Left lung (tissue), 10 donors: ENCODE data around the gene RAB3GAP1. TPM values are rescaled to one million over a fixed set of nuclear protein-coding genes. Genes with fewer than 3 reads are reported as not detected.
"Not testable (repeated sequence)": the region's sequence is repeated elsewhere in the genome, so short reads cannot be mapped to it uniquely, and the experiment has no call there.

Source experiments
- ATAC-seq: fragments of 200-7000 bp; cut with Tn5 transposase; one replicate; pipeline ENCODE4 v1.9.1; 2020; ENCODE audit warnings: moderate library complexity
- DNase-seq, 4 donors: peaks; one replicate each; pipeline ENCODE4 v3.0.0-alpha.2; 2013 to 2020
- H3K27ac ChIP-seq, 2 donors: fragments of 200-600 bp; sonication (generic) in 1 of 2; one replicate each; pipeline versions ENCODE4 v1.5.0 to v1.8.0; 2020 to 2021
- H3K27me3 ChIP-seq, 2 donors: fragments of 200-600 bp; sonication (generic) in 1 of 2; one replicate each; pipeline versions ENCODE4 v1.5.0 to v1.8.0; 2020 to 2021
- H3K36me3 ChIP-seq, 2 donors: fragments of 200-600 bp; sonication (generic) in 1 of 2; one replicate each; pipeline versions ENCODE4 v1.5.0 to v1.8.0; 2020 to 2021
- H3K4me1 ChIP-seq, 2 donors: fragments of 200-600 bp; one replicate each; pipeline ENCODE4 v1.8.0; 2021
- H3K4me3 ChIP-seq, 2 donors: fragments of 200-600 bp; sonication (generic) in 1 of 2; one replicate each; pipeline versions ENCODE4 v1.5.0 to v1.8.0; 2020 to 2021; ENCODE audit warnings: mild to moderate bottlenecking in 1 of 2
- H3K9me3 ChIP-seq, 2 donors: fragments of 200-600 bp; sonication (generic) in 1 of 2; one replicate each; pipeline versions ENCODE4 v1.5.0 to v1.8.0; 2020 to 2021
- CTCF ChIP-seq, 2 donors: fragments of 200-600 bp; sonication (generic) in 1 of 2; IDR thresholded peaks; one replicate each; pipeline versions ENCODE4 v1.5.0 to v1.8.0; 2021; ENCODE audit warnings: antibody characterized with exemption in 2 of 2
- intact Hi-C, 2 donors: fragments of 100-400 bp; cut with DNase I; formaldehyde crosslinking; loops; one replicate each; pipeline versions ENCODE4 v1.11.2 to v1.14.2; 2022
- polyA plus RNA-seq, 6 donors: library from polyadenylated mRNA; unstranded; fragments of 120-200 nt; gene quantifications; one replicate each; pipeline ENCODE4 v1.2.1, GENCODE V29; 2013; ENCODE audit not compliant: insufficient read length in 6 of 6
- total RNA-seq, 2 donors: library from RNA; stranded (reverse); fragmentation: NEBNext Ultra II Directional; extraction: Animal tissue kit (Norgen Biotek cat#: 25700); gene quantifications; one replicate each; pipeline ENCODE4 v1.2.1, GENCODE V29; 2021
- donor health status: DM: no; HTN: yes; CAD: no.
- donor health status: DM: no; HTN: no; CAD: no.

The RAB3GAP1 gene
- total and polyA plus RNA-seq, 8 donors = 40.2 to 68.1 (median 59.7) TPM

GRCh38 chr2:135078417-135078816 is 26.3 kb downstream of the RAB3GAP1 start:
- ATAC-seq (no peak), DNase-seq (no peak)
- TF ChIP-seq CTCF (IDR thresholded peaks at IDR 0.05) = no peak
- peaks cover 0 to 18% of the 10 kb centered on the region in 2 donors for H3K36me3 ChIP-seq
- no peaks in the 10 kb centered on the region for H3K27me3 ChIP-seq
- H3K27ac ChIP-seq = no peak overlapping the region
- H3K9me3 ChIP-seq = peaks cover 0 to 2% of the 10 kb centered on the region in 2 donors
- H3K4me3 ChIP-seq = no peak overlapping the region
- intact Hi-C loops = no loop called here
- no peaks in the 10 kb centered on the region for H3K4me1 ChIP-seq

GRCh38 chr2:135086222-135086621 is 34.1 kb downstream of the RAB3GAP1 start:
- TF ChIP-seq CTCF (IDR thresholded peaks at IDR 0.05) = no peak
- intact Hi-C loops = no loop called here
- Histone ChIP-seq H3K4me3 (no peak overlapping the region), H3K9me3 (peaks cover 0 to 6% of the 10 kb centered on the region in 2 donors), H3K27ac (no peak overlapping the region), H3K36me3 (peaks cover 0 to 12% of the 10 kb centered on the region in 2 donors), H3K27me3 (no peaks in the 10 kb centered on the region), H3K4me1 (no peaks in the 10 kb centered on the region)
- ATAC-seq (no peak), DNase-seq (no peak)

- intact Hi-C loops, ATAC-seq, H3K4me1 ChIP-seq, H3K4me3 ChIP-seq, DNase-seq, H3K27me3 ChIP-seq, H3K9me3 ChIP-seq, H3K27ac ChIP-seq: not testable (repeated sequence)
- peaks cover 0 to 18% of the 10 kb centered on the region in 2 donors for H3K36me3 ChIP-seq
Observed at GRCh38 chr2:135089597-135089996, 37.5 kb downstream of the RAB3GAP1 start.

GRCh38 chr2:135091681-135092080 is 39.6 kb downstream of the RAB3GAP1 start:
- Histone ChIP-seq H3K27ac (no peak overlapping the region), H3K4me3 (no peak overlapping the region), H3K27me3 (no peaks in the 10 kb centered on the region), H3K9me3 (peaks cover 0 to 6% of the 10 kb centered on the region in 2 donors), H3K36me3 (peaks cover 0 to 31% of the 10 kb centered on the region in 2 donors), H3K4me1 (no peaks in the 10 kb centered on the region)
- intact Hi-C loops = no loop called here
- DNase-seq (no peak), ATAC-seq (no peak)
- no peak for TF ChIP-seq CTCF (IDR thresholded peaks at IDR 0.05)

GRCh38 chr2:135093193-135093592 is 41.1 kb downstream of the RAB3GAP1 start:
- no peaks in the 10 kb centered on the region for H3K27me3 ChIP-seq
- no peaks in the 10 kb centered on the region for H3K4me1 ChIP-seq
- DNase-seq (no peak), ATAC-seq (no peak)
- H3K9me3 ChIP-seq = peaks cover 0 to 6% of the 10 kb centered on the region in 2 donors
- intact Hi-C loops = no loop called here
- H3K36me3 ChIP-seq = peaks cover 0 to 31% of the 10 kb centered on the region in 2 donors
- no peak for TF ChIP-seq CTCF (IDR thresholded peaks at IDR 0.05)
- H3K4me3 ChIP-seq = no peak overlapping the region
- H3K27ac ChIP-seq = no peak overlapping the region

- Histone ChIP-seq H3K27me3 (no peaks in the 10 kb centered on the region), H3K36me3 (peaks cover 0 to 31% of the 10 kb centered on the region in 2 donors), H3K4me1 (no peaks in the 10 kb centered on the region), H3K4me3 (no peak overlapping the region), H3K9me3 (peaks cover 0 to 6% of the 10 kb centered on the region in 2 donors), H3K27ac (no peak overlapping the region)
- intact Hi-C loops = no loop called here
- TF ChIP-seq CTCF (IDR thresholded peaks at IDR 0.05) = no peak
- DNase-seq (no peak), ATAC-seq (no peak)
Observed at GRCh38 chr2:135093670-135094330, 41.7 kb downstream of the RAB3GAP1 start.
